Eye (tissue), 1 donor: ENCODE results near the gene CHMP1B.

Source experiments
- DNase-seq: peaks from one replicate; pipeline ENCODE4 v3.0.0-alpha.2; 2015

The CHMP1B gene

GRCh38 chr18:11851146-11851805, at the start of gene CHMP1B:
TSS of gene CHMP1B (plus strand) at chr18:11851413. CDS start at chr18:11851512, 99 bp downstream.
- peak; percentile 99 for DNase-seq

DNA sequence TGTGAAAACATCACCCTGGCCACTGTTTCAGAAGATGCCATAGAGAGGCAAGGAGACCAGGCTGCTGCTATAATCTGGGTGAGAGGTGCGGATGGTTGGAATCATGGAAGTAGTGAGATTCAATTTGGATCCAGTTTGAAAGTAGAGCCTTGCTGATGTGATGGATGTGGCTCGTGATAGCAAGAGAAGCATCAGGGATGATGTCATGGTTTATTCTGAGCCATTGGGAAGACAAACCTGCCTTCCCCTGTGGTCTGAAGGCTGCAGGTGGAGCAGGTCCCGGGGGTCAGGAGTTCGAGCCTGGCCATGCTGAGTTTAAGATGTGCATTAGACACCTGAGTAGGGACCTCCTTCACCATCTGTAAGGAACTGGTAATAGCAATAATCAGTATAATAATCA, 49.6 kb upstream of the CHMP1B start:
- no peak for DNase-seq

DNA sequence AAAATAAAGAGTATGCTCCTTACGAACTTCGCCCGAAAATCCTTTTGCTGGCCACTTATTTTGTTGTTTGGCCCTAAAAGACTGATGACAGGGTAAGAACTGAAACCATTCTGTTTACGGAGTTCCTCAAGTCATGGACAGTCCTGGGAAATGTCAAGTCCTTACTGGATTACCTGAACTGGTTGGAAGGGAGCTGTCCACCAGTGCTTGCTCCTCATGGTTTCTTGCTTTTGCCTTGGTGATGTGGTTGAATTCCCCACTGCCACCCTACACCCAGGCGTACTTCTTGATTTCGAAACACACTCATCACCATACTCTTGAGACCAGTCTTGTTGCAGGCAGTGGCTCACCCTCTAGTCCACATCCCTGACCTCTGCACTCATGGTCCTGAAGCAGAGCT, 49.1 kb upstream of the CHMP1B start:
- no peak for DNase-seq

DNA sequence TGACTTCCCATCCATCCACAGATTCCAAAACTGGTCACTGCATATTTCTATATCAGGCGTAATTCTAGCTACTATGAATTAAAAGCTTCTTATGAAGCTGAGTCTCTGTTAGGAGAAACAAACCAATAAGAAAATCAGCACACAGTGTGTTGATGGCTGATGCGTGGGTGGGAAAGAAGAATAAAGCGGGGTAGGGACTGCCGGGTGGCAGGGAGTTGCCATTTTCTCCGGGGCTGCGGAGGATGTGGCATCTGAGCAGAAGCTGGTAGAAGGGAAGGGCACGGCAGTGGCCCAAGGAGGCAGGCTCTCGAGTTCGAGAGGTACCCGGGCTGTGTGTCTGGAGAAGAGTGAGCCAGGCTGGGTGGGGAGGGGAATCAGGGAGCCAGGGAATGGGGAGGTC, 48.6 kb upstream of the CHMP1B start:
- no peak for DNase-seq

DNA sequence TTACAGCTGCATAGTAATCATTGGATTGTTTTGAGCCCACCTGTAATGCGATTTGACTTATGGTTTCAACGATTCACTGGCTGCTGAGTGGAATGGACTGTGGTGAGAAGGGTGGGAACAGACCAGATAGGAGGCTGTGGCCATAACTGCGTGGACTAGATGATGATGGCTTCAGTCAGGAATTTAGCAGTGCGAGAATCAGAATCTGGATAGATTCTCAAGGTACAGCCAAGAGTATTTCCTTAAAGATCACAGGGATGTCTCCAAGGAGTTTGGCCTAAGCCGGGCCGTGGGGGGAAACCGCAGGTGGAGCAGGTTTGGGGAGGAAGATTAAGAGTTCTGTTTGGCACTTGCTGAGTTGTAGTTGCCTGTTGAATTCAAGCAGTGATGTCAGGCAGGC, 44.0 kb upstream of the CHMP1B start:
- no peak for DNase-seq

DNA sequence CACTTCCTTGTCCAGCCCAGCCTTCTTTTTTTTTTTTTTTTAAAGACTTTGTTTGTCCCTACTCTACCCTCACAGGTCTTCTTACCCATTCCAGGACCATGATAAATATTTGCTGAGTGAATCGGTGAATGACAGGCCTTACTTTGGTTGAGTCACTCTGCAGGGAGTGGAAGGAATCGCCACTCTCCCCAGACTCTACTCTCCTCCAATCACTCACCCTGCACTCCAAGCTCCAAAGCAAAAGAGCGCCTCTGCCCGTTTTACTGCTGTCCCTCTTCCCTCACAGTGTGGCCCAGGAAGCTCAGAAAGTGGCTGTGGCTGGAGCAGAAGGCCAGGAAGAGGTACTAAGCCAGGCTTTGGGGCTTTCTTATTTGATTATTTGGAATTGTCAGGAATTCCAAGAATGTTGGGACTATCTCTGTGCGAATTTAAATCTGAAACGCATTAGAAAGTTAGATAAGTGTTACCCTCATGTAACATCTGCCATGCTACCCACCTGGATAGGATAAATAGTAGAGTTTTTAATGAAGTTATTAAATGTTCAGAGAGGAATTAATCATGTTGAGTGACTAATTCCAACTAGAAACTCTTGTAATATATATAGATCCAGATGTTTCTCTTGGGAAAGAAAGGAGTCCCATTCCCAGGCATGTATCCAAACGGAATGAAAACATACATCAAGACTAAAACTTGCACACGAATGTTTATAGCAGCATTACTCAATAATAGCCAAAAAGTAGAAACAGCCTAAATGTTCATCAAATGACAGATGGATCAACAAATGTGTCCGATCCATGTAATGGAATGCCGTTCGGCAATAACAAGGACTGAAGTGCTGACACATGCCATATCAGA, 43.0 kb upstream of the CHMP1B start:
- DNase-seq: peak; percentile 7

- no peak for DNase-seq
These were observed 41.3 kb upstream of the CHMP1B start for GRCh38 chr18:11809895-11810294.

GRCh38 chr18:11810379-11810778, 40.8 kb upstream of the CHMP1B start:
- no peak for DNase-seq

GRCh38 chr18:11811009-11811408, 40.2 kb upstream of the CHMP1B start:
- DNase-seq: no peak

GRCh38 chr18:11817229-11817628, 34.0 kb upstream of the CHMP1B start:
- no peak for DNase-seq

GRCh38 chr18:11818486-11819203, 32.6 kb upstream of the CHMP1B start:
- no peak for DNase-seq

- DNase-seq: no peak
These were observed 31.3 kb upstream of the CHMP1B start for GRCh38 chr18:11819938-11820337.

DNA sequence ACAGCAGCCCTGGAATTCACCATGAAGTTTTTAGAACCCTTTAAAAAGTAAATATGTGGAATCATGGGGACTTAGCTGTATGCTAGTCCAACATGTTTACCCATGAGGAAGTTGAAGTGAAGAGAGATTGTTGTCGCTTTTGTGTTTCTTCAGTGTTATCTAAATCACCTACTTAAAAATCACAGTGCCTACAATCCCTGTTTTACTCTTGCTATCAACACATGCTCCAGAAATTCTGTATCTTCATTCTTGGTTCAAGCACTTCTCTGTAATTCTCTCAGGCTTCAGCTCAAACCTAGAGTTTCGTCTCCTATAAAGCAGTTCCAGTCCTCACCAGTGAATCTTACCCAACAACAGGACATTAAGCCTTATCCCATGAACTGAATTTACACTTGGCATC, 30.5 kb upstream of the CHMP1B start:
- no peak for DNase-seq

GRCh38 chr18:11821208-11821607, 30.0 kb upstream of the CHMP1B start:
- no peak for DNase-seq

GRCh38 chr18:11821643-11822237, 29.5 kb upstream of the CHMP1B start:
- no peak for DNase-seq

GRCh38 chr18:11823545-11823944, 27.7 kb upstream of the CHMP1B start:
- no peak for DNase-seq

DNA sequence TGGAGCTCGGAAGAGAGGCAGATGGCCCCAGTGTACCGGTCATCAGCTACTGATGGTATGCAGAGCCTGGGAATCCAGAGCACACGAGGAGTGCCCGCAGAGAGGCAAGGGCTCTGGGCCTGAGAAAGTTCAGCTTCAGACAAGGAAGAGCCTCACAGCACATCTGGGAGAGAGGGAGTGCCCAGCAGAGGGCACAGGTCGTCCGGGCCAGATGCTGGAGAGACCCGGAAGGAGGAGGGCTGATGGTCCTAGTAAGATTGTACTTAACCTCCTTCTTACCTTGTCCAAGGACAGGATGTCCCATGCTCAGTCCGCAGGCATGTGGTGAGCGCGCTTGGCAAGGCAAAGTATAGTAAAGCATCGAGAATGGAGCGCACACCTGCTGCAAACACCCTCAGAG, 24.4 kb upstream of the CHMP1B start:
- no peak for DNase-seq

DNA sequence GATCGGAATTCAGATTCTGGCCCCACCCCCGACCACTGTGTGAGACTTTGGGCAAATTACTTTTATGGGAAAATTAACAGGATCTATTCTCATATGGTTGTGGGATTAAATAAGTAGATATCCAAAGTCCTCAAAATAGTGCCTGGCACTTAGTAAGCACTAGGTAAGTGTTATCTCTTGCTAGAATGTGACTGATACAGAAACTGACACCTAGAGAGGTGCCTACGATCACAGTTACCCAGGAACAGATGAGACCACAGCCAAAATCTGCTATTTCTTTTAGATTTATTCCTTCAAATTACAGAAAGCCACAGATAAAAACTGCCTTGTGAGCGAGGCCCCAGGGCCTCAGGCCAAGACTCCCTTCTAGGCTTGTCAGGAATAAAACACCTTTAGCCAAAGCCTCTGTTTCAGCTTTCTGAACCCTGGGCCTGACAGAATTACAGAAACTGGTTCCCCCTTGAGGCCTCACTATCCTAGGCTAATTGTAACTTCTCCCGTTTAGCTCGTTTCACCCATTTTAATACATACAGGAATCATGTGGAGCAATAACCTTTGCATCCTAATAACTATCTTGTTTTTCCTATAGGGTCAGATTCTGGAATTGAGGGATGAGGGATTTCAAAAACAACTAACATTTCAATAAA, 22.3 kb upstream of the CHMP1B start:
- peak; percentile 6 for DNase-seq

DNA sequence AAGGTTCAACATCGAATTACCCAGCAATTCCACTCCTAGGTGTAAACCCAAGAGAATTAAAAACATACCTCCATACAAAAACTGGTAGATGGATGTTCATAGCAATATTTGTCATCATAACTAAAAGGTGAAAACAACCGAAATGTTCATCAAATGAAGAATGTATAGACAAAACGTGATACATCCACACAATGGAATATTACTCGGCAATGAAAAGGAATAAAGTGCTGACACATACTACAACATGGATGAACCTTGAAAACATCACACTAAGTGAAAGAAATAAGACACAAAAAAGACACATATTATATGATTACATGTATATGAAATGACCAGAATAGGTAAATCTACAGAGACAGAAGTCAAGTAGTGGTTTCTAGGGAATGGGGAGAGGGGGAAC, 20.6 kb upstream of the CHMP1B start:
- DNase-seq: no peak

DNA sequence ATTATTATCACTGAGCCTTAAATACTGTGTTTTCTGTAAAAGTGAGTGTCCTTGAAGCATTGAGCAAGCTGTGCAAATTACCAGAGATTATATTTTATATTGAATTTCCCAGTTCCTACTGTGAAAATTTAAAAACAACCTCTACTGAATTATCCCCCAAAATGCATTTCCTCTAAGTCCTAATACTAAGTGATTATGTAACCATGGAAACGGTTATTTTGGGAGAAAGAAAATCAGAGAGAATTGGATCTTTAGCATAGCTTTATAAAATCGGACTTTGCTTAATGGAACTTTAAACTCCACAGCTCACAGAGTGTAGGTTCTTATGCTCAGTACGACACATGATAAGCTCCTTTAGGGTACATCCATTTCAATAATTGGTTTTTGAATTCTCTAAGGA, 19.3 kb upstream of the CHMP1B start:
- peak; percentile 6 for DNase-seq

DNA sequence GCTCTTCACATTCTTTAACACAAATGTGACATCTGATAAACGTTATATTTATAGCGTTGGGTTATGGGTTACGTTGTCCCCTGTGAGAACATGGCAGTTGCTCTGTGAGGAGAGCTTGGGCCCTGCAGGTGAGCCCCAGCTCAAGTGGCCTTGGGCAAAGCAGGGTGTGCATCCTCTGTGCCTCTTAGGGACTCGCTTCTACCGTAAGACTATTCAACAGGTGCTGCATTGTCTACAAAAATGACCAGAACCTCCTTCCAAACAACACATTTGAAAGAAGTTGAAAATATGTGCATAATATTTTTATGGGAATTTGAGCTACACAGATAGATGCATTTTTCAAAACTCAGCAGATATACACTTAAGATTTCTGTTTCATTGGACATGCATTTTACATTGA, 16.4 kb upstream of the CHMP1B start:
- DNase-seq: no peak

DNA sequence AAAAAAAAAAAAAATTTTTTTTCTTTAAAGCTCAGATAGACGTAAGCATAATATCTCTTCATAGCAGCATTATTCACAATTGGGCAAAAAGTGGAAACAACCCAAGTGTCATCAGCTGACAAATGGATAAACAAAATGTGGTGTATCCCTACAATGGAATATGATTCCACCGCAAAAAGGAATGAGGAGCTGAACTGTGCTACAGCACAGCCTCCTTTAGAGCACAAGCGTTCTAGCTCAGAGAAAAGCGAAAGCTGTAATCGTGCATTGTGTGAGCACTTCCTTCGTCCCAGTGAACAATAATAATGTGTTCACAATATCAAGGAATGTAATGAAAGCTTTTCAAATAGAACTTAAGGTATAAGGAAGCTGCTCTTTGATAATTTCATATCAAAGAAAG, 11.7 kb upstream of the CHMP1B start:
- DNase-seq: no peak

DNA sequence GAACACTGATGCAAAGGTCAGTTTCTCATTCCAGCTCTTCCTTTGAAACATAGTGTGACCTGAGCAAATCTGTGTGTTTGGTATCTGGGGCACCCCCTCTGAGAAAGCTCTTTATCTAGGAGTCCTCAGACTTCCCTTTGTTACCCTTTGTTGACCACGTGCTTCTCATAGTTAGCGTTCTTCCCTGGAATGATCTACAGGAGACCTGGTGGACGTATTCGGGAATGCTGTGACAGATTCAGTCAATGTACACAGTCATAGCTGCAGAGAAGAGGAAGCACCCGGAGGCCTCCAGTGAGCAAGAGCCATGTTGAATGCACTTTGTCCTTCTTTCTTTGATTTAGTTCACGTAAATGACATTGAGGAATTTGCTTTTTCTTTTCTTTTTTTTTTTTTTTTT, 10.7 kb upstream of the CHMP1B start:
- peak; percentile 8 for DNase-seq
